Measurements from ENCODE around the gene TRIM41.

GRCh38 chr5:181248277-181248676, 25.2 kb downstream of the TRIM41 start:
- no peak for TF ChIP-seq POLR2AphosphoS5 (IDR thresholded peaks at IDR 0.05; ENCODE audit: low read depth, low read length)
- TF ChIP-seq REST (IDR thresholded peaks at IDR 0.05; ENCODE audit: insufficient read depth in 1 of 2, low read depth in 2 of 2, low read length in 2 of 2), result no peak
